GM18868 (cell line): Measurements from ENCODE around the gene WNK1.
"Not testable (repeated sequence)": the region's sequence is repeated elsewhere in the genome, so short reads cannot be mapped to it uniquely, and the experiment has no call there.

Experiments used
- ATAC-seq: cut with Tn5 transposase; IDR thresholded peaks from one replicate; pipeline ENCODE4 v1.9.1; 2021; ENCODE audit warnings: mild to moderate bottlenecking, moderate library complexity; ENCODE audit not compliant: unreplicated experiment

WNK1 gene

GRCh38 chr12:810671-811415 lies 58.5 kb downstream of the WNK1 start:
- peak; percentile 73 for ATAC-seq

- ATAC-seq, result no peak
Observed at GRCh38 chr12:812950-813349, 60.6 kb downstream of the WNK1 start.

GRCh38 chr12:817456-817855 lies 65.1 kb downstream of the WNK1 start:
- ATAC-seq, result not testable (repeated sequence)

GRCh38 chr12:817941-818600 lies 65.7 kb downstream of the WNK1 start:
- no peak for ATAC-seq

GRCh38 chr12:818733-819132 lies 66.4 kb downstream of the WNK1 start:
- no peak for ATAC-seq

- no peak for ATAC-seq
Observed at GRCh38 chr12:820336-820735, 68.0 kb downstream of the WNK1 start.

DNA sequence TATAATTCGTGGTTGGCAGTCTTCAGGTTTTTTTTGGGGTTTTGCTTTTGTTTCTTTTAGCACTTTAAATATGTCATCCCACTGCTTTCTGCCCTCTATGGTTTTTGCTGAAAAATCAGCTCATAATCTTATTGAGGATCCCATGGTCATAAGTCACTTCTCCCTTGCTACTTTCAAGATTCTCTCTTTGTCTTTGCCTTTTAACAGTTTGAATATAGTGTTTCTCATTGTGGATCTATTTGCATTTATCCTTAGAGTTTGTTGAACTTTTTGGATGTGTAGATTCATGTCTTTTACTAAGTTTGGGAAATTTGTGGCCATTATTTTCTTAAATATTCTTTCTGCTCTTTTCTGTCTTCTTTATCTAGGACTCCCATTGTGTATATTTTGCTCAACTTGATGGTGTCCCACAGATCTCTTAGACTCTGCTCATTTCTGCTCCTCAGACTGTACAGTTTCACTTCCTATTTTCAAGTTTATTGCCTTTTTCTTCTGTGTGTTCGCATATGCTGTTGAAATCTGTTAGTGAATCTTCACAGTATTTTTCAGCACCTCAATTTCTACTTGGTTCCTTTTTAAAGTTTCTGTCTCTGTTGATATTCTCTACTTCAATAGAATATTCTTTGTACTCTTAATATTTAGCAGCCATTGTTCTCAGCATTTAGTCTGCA lies 70.8 kb downstream of the WNK1 start:
- peak; percentile 86 for ATAC-seq

- no peak for ATAC-seq
Observed at GRCh38 chr12:826331-826730, 74.0 kb downstream of the WNK1 start.

- ATAC-seq, result no peak
Observed at GRCh38 chr12:828726-829395, 76.5 kb downstream of the WNK1 start.

DNA sequence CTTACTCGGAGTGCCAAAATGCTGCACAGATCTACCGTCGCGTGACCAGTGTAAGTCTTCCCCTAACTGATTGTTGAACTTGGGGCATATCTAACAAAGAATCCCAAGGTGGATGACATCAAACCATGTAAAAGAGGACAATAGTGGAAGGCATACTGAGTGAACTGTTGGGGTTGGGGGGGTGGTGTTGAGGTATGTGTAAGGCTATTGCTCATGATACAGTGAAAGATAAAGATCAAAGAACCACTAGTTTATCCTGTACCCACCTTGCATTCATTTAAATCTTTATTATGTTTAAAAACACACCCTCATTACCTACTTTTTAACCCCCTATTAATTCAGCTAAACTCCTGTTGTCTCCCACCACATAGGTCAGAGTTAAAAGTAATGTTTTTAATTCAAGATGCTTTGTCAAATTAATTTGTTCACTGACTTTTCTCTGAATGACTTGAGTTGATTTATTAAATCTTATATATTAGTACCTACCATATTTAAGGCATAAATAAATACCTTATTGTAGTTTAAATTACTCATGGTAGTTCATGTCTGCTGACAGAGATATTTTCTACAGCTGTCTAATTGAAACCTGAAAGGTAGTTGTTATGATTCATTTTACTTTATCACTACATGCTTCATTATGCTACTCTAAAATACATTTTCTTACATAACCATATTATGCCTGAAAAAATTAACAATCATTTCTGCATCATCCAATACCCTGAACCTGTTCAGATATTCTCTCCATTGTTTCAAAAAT lies 77.9 kb downstream of the WNK1 start:
- ATAC-seq, result no peak

DNA sequence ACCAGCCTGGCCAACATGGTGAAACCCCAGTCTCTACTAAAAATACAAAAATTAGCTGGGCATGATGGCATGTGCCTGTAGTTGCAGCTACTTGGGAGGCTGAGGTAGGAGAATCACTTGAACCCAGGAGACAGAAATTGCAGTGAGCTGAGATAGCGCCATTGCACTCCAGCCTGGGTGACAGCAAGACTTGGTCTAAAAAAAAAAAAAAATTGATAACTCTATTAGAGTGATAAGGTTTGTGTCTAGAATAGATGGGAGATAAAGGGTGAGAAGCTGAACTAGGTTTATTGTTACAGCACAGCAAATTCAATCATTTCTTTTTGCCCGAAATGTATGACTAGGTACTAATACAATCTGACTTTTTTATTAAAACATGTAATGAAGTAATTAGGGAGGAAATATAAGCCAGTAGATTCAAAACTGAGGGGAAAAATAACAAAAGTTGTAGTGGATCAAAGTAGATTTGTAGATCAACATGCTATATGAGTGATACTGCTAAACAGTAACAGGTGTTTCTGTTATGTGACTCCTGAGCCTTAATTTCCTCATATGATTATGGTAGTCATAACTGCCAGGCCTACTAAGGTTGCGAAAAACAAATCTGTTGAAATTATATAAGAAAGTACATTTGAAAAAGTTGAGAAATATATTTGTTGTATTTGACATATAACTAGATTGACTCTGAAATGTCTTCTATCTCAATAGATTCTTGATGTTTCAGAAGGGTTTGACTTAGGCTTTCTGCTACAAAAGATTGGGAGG lies 83.6 kb downstream of the WNK1 start:
- no peak for ATAC-seq

DNA sequence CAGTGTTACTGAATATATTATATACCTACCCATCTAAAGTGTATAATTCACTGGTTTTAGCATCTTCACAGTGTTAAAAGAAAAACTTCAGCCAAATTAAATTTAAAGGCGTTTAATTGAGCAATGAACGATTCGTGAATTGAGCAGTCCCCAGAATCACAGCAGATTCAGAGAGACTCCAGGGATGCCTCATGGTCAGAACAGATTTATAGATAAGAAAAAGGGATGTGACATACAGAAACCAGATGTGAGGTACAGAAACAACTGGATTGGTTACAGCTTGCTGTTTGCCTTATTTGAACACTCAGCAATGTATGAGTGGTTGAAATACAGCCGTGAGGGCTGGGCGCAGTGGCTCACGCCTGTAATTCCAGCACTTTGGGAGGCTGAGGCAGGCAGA lies 84.6 kb downstream of the WNK1 start:
- no peak for ATAC-seq

DNA sequence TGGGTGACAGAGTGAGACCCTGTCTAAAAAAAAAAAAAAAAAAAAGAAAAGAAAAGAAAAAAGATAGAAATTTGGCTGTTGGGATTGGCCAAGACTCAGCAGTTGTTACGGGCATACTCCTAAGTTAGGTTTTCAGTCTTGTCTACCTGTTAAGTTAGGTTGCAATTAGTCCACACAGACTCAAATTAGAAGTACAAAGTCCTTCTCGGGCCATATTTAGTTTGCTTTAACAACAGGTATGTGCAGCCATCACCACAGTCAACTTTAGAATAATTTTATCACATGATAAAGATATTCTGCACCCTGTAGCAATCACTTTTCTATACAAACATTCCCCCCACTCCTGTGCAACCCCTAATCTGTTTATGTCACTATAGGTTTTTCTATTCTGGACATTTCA lies 85.2 kb downstream of the WNK1 start:
- ATAC-seq, result no peak

DNA sequence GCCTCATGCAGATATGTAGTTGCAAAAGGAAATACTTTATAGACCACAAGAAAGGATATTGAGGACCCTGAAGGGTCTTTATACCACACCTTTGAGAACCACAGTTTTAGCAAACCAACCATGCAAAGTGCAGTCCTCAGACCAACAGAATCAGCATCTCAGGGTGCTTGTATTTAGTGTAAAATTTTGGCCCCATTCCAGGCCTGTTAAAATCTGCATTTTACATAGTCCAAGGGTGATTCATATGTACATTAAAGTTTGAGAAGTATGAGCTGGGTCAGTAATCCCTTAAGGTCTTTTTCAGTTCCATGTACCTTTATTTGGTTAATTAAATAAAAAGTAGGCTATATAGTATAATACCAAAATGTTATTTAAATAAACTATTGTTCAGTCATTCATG lies 91.2 kb downstream of the WNK1 start:
- no peak for ATAC-seq

- ATAC-seq, result no peak
Observed at GRCh38 chr12:846421-846820, 94.0 kb downstream of the WNK1 start.

DNA sequence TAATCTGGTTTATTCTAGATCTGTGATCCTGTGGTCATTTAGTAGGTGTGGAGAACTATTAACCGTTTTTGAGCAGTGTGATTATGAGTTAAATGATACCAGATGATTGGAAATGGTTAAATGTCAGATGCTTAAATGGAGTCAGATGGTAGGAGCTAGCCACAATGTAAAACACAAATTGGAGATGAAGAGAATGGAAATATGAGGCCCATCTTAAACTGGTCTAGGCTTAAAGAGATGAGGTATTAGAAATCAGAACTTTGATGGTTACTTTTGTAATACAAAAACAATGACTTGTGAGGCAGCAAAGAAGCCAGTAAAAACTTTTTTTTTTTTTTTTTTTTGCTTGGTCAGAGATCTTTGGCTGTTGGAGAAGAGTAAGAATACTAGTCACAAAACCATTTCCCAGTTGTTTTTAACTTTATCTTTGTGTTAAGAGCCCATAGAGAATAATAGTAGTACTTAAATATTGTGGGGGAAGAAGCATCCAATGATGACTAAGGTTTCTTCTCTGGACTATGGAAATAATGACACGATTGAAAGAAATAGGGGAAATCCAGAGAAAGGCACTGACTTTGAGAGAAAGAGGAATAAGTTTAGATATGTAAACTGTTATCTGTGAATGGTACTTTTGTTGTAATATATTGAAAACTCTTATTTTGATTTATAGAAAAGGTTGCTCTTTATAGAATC lies 95.9 kb downstream of the WNK1 start:
- no peak for ATAC-seq

DNA sequence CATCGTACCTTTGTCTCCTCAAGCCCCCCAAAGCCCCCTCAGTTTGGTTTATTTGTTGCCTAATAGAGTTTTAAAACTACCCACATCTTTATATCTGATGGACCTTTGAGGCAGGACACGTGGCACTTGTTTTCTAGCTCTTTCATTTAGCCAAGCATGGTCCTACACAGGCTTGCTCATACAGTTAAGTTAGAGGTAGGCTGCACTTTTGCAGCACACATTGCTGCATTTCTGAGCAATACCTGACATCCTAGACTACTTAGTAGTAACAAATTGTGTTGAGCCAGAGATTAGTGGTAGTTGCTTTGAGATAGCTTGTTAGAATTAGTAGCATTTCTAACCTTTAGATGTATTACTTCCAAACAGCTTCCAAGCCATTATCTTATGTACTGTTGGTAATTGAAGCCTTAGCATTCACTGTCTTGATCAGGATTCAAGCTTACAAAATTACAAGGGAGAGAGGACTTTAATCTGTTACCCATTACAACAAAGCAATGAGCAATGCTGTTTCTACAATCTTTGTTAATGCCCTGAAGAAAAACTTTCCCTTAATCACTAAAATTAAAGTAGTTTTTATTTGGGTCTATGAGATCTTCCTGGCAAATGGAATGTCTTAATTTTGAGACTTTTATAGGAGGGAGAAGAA lies 96.6 kb downstream of the WNK1 start:
- ATAC-seq, result no peak

DNA sequence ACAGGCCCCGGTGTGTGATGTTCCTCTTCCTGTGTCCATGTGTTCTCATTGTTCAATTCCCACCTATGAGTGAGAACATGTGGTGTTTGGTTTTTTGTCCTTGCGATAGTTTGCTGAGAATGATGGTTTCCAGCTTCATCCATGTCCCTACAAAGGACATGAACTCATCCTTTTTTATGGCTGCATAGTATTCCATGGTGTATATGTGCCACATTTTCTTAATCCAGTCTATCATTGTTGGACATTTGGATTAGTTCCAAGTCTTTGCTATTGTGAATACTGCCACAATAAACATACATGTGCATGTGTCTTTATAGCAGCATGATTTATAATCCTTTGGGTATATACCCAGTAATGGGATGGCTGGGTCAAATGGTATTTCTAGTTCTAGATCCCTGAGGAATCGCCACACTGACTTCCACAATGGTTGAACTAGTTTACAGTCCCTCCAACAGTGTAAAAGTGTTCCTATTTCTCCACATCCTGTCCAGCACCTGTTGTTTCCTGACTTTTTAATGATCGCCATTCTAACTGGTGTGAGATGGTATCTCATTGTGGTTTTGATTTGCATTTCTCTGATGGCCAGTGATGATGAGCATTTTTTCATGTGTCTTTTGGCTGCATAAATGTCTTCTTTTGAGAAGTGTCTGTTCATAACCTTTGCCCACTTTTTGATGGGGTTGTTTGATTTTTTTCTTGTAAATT lies 97.5 kb downstream of the WNK1 start:
- not testable (repeated sequence) for ATAC-seq
